K562 (cell line): ENCODE data around the gene TSPAN3. TPM values are rescaled to one million over a fixed set of nuclear protein-coding genes. Genes with fewer than 3 reads are reported as not detected.

ENCODE experiments used
- ATAC-seq: fragments of 200-7000 bp; cut with Tn5 transposase; 3 replicates; pipeline ENCODE4 v1.9.1; 2020; ENCODE audit warnings: moderate library complexity
- BruUV-seq: library from RNA; stranded (reverse); fragments of 400-500 nt; replicated peaks from 2 replicates; lab custom pipeline; 2021; lab: Mats Ljungman, UMichigan
- CTCF ChIA-PET: fragments of 300-600 bp; formaldehyde crosslinking; extraction: SDS; loops from one replicate; lab custom pipeline; 2021; ENCODE audit warnings: low intra/inter-chr PET ratio; lab: Yijun Ruan, JAX
- POLR2A ChIA-PET: fragments of 300-600, 350-650 bp; sonication (Branson Sonifier 250); formaldehyde crosslinking; extraction: SDS; loops from one replicate; lab custom pipeline; 2021; ENCODE audit warnings: antibody characterized with exemption, inconsistent platforms; lab: Yijun Ruan, JAX
- DNase-seq, 4 experiments: peaks; one replicate each; pipeline versions ENCODE4 v3.0.0 to v3.0.0-alpha.2; 2011 to 2018; ENCODE audit warnings: low spot score in 3 of 4, mixed read lengths in 3 of 4; ENCODE audit errors: extremely low read depth in 1 of 4
- FAIRE-seq: peaks from 2 replicates; lab custom pipeline; 2011; peaks lifted over from hg19 to GRCh38; lab: Jason Lieb, UNC
- H2AFZ ChIP-seq: 2 replicates; pipeline ENCODE4 v1.6.0; 2011; ENCODE audit warnings: low read depth, low read length, control low read depth, inconsistent platforms
- H3K27ac ChIP-seq: fragments of 200-600 bp; 3 replicates; pipeline ENCODE4 v1.8.0; 2011; ENCODE audit warnings: low read depth, mild to moderate bottlenecking, control low read depth, inconsistent platforms, low read length, moderate library complexity, mixed read lengths; ENCODE audit errors: extremely low read depth
- H3K27me3 ChIP-seq, 2 experiments: fragments of 300-600 bp in 1 of 2; 2 replicates in 1 of 2; 3 replicates in 1 of 2; pipeline versions ENCODE4 v1.6.0 to v1.8.0; 2011; ENCODE audit warnings: inconsistent platforms in 2 of 2, low read length in 2 of 2, mild to moderate bottlenecking in 1 of 2, mixed read lengths in 1 of 2, moderate library complexity in 1 of 2; ENCODE audit not compliant: control insufficient read depth in 2 of 2, insufficient read depth in 2 of 2
- H3K36me3 ChIP-seq: fragments of 300-600 bp; 3 replicates; pipeline ENCODE4 v1.8.0; 2011; ENCODE audit warnings: mild to moderate bottlenecking, low read length, inconsistent platforms; ENCODE audit not compliant: control insufficient read depth, insufficient read depth
- H3K4me1 ChIP-seq, 2 experiments: fragments of 200-600 bp in 1 of 2; replicated peaks in 1 of 2; 2 replicates in 1 of 2; 3 replicates in 1 of 2; pipeline versions ENCODE4 v1.5.1 to v1.8.0; 2011; ENCODE audit warnings: inconsistent platforms in 2 of 2, low read length in 2 of 2, mild to moderate bottlenecking in 1 of 2, mixed read lengths in 1 of 2, moderate library complexity in 1 of 2; ENCODE audit not compliant: control insufficient read depth in 2 of 2, insufficient read depth in 2 of 2
- H3K4me2 ChIP-seq: 2 replicates; pipeline ENCODE4 v1.6.1; 2011; ENCODE audit warnings: low read length, control low read depth, inconsistent platforms, mixed read lengths; ENCODE audit not compliant: insufficient read depth
- H3K4me3 ChIP-seq: fragments of 200-600 bp; sonication (generic), shearing (Covaris generic); 2 replicates; pipeline ENCODE4 v1.5.1; 2016; ENCODE audit warnings: control low read depth, inconsistent platforms
- H3K79me2 ChIP-seq: fragments of 200-600 bp; 3 replicates; pipeline ENCODE4 v1.8.0; 2011; ENCODE audit warnings: low read length, inconsistent platforms; ENCODE audit not compliant: control insufficient read depth, insufficient read depth
- H3K9ac ChIP-seq, 2 experiments: 2 replicates each; pipeline versions ENCODE4 v1.6.0 to v1.6.1; 2011; ENCODE audit warnings: low read depth in 2 of 2, low read length in 2 of 2, control low read depth in 1 of 2, inconsistent platforms in 1 of 2, mild to moderate bottlenecking in 1 of 2, mixed read lengths in 1 of 2; ENCODE audit not compliant: insufficient read depth in 1 of 2
- H3K9me1 ChIP-seq: one replicate; pipeline ENCODE4 v1.6.0; 2011; ENCODE audit warnings: inconsistent platforms, mild to moderate bottlenecking, low read length, moderate library complexity; ENCODE audit not compliant: control insufficient read depth, insufficient read depth
- H3K9me3 ChIP-seq: replicated peaks from 2 replicates; pipeline ENCODE4 v1.5.1; 2011; ENCODE audit warnings: low read depth, low read length, inconsistent platforms; ENCODE audit not compliant: control insufficient read depth, insufficient read depth
- H4K20me1 ChIP-seq: replicated peaks from 2 replicates; pipeline ENCODE4 v1.6.1; 2011; ENCODE audit warnings: low read length, inconsistent platforms, mixed read lengths; ENCODE audit not compliant: control insufficient read depth, insufficient read depth
- EGR1 ChIP-seq: fragments of 450-650 bp; conservative IDR thresholded peaks from 2 replicates; pipeline ENCODE4 v1.6.1; 2017; ENCODE audit warnings: mild to moderate bottlenecking
- ZBTB9 ChIP-seq: fragments of 450-650 bp; formaldehyde crosslinking; IDR thresholded peaks from 2 replicates; pipeline ENCODE4 v1.4.0; 2020; ENCODE audit warnings: mild to moderate bottlenecking, moderate library complexity
- ZNF197 ChIP-seq: fragments of 200-800 bp; sonication (Bioruptor generic); IDR thresholded peaks from 2 replicates; pipeline ENCODE4 v1.6.1; 2016; ENCODE audit warnings: low read depth, missing genetic modification characterization, missing compliant biosample characterization
- WGBS: fragments of 100-300 bp; shearing (Covaris generic); methylation state at CpG from one replicate; pipeline ENCODE4 v1.1.6; 2016; ENCODE audit warnings: low coverage, mixed read lengths; ENCODE audit not compliant: insufficient coverage; ENCODE audit errors: missing lambda C conversion rate; 5-methylcytosine and 5-hydroxymethylcytosine counted together
- in situ Hi-C: fragments of 300-500 bp; cut with MboI; formaldehyde crosslinking; loops from 4 replicates; pipeline ENCODE4 v1.15.0; 2018; ENCODE audit warnings: inconsistent platforms, mixed read lengths
- intact Hi-C: fragments of 100-400 bp; cut with micrococcal nuclease; formaldehyde crosslinking; loops from 2 replicates; pipeline ENCODE4 v1.14.2; 2022
- polyA plus RNA-seq, 8 experiments: library from polyadenylated mRNA; depleted of rRNA in 4 of 8; stranded (reverse) in 5 of 8; unstranded in 3 of 8; fragments of >200 nt; fragmentation: Nextera tagmentation in 2 of 8; fragmentation: Illumina TruSeq in 1 of 8; extraction: Ambion mirVana in 2 of 8; extraction: Trizol in 1 of 8; gene quantifications; 2 replicates each; pipeline versions ENCODE4 v1.2.1 to v1.2.3, GENCODE V29; 2011 to 2014; ENCODE audit warnings: inconsistent platforms in 1 of 8, missing spikeins in 1 of 8
- total RNA-seq, 7 experiments: library from RNA; depleted of rRNA in 6 of 7; stranded (reverse); fragments of >200 nt in 6 of 7; fragmentation: Illumina TruSeq in 2 of 7; extraction: Trizol in 2 of 7; gene quantifications; 2 replicates each; pipeline versions ENCODE4 v1.2.1 to v1.2.3, GENCODE V29; 2011 to 2021; ENCODE audit warnings: low replicate concordance in 1 of 7
- TF ChIP-seq, protein P1 (sequence below): fragments of 450-650 bp; IDR thresholded peaks from 2 replicates; pipeline ENCODE4 v1.6.1; 2016; ENCODE audit warnings: low read depth
- TF ChIP-seq, protein P2 (sequence below): fragments of 450-650 bp; conservative IDR thresholded peaks from 2 replicates; pipeline ENCODE4 v1.6.1; 2016; ENCODE audit warnings: missing genetic modification characterization, low read depth, mild to moderate bottlenecking, missing compliant biosample characterization, moderate library complexity

TSPAN3 gene
- total and polyA plus RNA-seq, 9 of the 15 experiments (the other 6 are each of a cell fraction or from before 2014, with no cell fraction given) = 14.3 to 144 (median 71.1) TPM

GRCh38 chr15:77104155-77104554 is 33.2 kb upstream of the TSPAN3 start:
- DNase-seq = no peak
- no peak for TF ChIP-seq EGR1
- TF ChIP-seq, protein P1, sequence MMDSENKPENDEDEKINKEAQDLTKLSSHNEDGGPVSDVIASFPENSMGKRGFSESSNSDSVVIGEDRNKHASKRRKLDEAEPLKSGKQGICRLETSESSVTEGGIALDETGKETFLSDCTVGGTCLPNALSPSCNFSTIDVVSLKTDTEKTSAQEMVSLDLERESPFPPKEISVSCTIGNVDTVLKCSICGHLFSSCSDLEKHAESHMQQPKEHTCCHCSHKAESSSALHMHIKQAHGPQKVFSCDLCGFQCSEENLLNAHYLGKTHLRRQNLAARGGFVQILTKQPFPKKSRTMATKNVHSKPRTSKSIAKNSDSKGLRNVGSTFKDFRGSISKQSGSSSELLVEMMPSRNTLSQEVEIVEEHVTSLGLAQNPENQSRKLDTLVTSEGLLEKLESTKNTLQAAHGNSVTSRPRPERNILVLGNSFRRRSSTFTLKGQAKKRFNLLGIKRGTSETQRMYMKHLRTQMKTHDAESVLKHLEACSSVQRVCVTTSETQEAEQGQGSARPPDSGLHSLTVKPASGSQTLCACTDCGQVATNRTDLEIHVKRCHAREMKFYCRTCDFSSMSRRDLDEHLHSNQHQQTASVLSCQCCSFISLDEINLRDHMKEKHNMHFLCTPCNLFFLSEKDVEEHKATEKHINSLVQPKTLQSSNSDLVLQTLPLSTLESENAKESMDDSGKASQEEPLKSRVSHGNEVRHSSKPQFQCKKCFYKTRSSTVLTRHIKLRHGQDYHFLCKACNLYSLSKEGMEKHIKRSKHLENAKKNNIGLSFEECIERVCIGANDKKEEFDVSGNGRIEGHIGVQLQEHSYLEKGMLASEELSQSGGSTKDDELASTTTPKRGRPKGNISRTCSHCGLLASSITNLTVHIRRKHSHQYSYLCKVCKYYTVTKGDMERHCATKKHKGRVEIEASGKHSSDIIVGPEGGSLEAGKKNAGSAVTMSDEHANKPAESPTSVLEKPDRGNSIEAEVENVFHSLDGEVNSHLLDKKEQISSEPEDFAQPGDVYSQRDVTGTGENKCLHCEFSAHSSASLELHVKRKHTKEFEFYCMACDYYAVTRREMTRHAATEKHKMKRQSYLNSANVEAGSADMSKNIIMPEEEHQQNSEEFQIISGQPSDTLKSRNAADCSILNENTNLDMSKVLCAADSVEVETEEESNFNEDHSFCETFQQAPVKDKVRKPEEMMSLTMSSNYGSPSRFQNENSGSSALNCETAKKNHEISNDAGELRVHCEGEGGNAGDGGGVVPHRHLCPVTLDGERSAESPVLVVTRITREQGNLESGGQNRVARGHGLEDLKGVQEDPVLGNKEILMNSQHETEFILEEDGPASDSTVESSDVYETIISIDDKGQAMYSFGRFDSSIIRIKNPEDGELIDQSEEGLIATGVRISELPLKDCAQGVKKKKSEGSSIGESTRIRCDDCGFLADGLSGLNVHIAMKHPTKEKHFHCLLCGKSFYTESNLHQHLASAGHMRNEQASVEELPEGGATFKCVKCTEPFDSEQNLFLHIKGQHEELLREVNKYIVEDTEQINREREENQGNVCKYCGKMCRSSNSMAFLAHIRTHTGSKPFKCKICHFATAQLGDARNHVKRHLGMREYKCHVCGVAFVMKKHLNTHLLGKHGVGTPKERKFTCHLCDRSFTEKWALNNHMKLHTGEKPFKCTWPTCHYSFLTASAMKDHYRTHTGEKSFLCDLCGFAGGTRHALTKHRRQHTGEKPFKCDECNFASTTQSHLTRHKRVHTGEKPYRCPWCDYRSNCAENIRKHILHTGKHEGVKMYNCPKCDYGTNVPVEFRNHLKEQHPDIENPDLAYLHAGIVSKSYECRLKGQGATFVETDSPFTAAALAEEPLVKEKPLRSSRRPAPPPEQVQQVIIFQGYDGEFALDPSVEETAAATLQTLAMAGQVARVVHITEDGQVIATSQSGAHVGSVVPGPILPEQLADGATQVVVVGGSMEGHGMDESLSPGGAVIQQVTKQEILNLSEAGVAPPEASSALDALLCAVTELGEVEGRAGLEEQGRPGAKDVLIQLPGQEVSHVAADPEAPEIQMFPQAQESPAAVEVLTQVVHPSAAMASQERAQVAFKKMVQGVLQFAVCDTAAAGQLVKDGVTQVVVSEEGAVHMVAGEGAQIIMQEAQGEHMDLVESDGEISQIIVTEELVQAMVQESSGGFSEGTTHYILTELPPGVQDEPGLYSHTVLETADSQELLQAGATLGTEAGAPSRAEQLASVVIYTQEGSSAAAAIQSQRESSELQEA = no peak
- TF ChIP-seq, protein P2, sequence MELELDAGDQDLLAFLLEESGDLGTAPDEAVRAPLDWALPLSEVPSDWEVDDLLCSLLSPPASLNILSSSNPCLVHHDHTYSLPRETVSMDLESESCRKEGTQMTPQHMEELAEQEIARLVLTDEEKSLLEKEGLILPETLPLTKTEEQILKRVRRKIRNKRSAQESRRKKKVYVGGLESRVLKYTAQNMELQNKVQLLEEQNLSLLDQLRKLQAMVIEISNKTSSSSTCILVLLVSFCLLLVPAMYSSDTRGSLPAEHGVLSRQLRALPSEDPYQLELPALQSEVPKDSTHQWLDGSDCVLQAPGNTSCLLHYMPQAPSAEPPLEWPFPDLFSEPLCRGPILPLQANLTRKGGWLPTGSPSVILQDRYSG (tag) = no peak
- TF ChIP-seq ZNF197 = no peak
- TF ChIP-seq ZBTB9 (CRISPR knock-in tag) = no peak
- peaks cover 13% of the 10 kb centered on the region; the same call in 1 of the 2 replicates for H4K20me1 ChIP-seq
- peaks cover 0 to 10% of the 10 kb centered on the region in 2 experiments; a peak in 1 of 5 replicates for H3K27me3 ChIP-seq
- no peaks in the 10 kb centered on the region for H3K79me2 ChIP-seq
- no peaks in the 10 kb centered on the region for H3K4me1 ChIP-seq
- no peak overlapping the region for H3K4me2 ChIP-seq
- H3K9me3 ChIP-seq = no peaks in the 10 kb centered on the region
- no peak for FAIRE-seq
- no CpG with 5 or more reads among the region's 3 CpGs for WGBS
- no peak for ATAC-seq
- POLR2A ChIA-PET = interaction anchor here (0.6 kb wide), 2 partner anchors 77 to 438 kb away, joined by 3 to 4 read pairs; no protein-coding TSS in a partner anchor
- H3K36me3 ChIP-seq = no peaks in the 10 kb centered on the region
- H3K9ac ChIP-seq = no peak overlapping the region
- in situ Hi-C loops (no loop called here), intact Hi-C loops (no loop called here)
- no peak overlapping the region for H3K4me3 ChIP-seq
- no peak overlapping the region for H3K27ac ChIP-seq
- H2AFZ ChIP-seq = no peak overlapping the region
- CTCF ChIA-PET = no interaction called here
- BruUV-seq = no TSS peak
- H3K9me1 ChIP-seq = no peaks in the 10 kb centered on the region
